Hematopoietic multipotent progenitor cell treated with erythropoietin and hydrocortisone succinate and interleukin-3 and kit ligand, for 15 days (in vitro differentiated cells): ENCODE measurements around the gene FARP1.

Experiments
- DNase-seq: peaks from one replicate; pipeline ENCODE4 v3.0.0-alpha.2; 2015; ENCODE audit warnings: low spot score

FARP1 gene

DNA sequence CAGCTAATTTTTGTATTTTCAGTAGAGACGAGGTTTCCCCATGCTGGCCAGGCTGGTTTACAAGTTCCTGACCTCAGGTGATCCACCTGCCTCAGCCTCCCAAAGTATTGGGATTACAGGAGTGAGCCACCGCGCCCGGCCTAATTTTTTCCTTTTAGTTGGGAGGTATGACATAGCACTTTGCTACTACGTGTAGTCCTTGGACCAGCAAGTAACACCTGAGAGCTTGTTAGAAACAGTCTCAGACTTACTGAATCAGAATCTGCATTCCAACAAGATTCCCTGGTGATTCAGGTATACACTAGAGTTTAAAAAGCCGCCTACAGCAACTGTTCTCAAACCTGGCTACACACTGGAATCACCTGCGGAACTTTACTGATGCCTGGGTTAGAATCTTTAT lies 1.8 kb upstream of the FARP1 start:
- no peak for DNase-seq

DNA sequence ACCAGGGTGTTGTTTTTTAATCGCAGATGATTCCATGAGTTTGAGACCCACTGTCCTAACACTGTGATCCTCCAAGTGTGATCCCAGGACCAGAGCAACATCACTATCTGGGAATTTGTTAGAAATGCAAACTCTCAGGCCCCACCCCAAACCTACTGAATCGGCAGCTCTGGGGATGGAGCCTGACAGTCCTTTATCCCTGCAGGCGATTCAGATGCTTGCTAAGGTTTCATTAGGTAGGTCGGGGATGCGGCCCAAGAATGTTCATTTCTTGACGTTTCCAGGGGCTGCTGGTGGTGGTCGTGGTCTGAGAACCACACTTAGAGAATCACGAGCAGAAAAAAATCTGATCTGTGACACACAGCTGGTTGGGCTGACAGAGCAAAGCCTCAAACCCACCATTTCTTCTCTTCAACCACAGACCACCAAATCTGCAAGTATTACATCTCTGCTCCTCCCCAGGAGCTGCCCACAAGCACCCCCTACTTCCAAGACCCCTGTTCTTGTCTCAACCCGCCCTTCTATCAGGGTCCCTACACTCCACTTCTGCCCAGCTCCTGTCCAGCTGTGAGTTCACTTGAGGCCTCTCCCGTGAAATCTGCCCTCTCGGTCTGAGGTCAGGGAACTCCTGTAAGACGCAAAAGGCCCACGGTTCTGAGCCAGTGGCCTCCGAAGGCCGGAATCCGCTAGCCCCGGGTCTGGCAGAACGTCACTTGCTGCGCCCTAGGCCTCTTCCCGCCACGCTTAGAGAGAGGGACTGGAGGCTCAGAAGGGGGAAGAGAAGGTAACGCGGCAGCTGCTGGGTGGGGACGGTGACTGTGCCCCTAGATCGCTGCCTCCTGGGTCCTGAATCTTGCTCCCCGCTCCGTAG lies 1.1 kb upstream of the FARP1 start:
- DNase-seq: no peak

DNA sequence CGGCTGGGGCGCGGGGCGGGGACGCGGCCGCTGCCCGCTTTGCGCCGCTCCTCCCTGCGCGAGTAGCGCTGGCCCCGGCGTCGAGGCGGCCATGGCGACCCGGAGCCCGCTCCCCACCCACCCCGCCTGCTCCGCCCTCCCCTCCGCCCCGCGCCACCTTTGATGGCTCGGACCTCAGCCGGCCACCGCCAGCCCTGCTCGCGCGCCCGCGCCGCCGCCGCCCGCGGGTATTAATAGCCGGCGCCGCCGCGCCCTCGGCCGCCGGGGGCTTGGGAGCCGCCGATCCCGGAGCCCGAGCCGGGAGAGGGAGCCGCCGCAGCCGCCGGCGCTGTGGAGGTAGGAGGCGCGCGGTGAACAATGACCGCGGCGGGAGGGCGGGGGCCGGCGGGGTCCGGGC lies 261 bp downstream of the FARP1 start:
- DNase-seq: no peak

- DNase-seq: no peak
These were observed 720 bp downstream of the FARP1 start for GRCh38 chr13:98143601-98144026.

GRCh38 chr13:98144027-98144741 lies 1.3 kb downstream of the FARP1 start:
- DNase-seq: no peak

DNA sequence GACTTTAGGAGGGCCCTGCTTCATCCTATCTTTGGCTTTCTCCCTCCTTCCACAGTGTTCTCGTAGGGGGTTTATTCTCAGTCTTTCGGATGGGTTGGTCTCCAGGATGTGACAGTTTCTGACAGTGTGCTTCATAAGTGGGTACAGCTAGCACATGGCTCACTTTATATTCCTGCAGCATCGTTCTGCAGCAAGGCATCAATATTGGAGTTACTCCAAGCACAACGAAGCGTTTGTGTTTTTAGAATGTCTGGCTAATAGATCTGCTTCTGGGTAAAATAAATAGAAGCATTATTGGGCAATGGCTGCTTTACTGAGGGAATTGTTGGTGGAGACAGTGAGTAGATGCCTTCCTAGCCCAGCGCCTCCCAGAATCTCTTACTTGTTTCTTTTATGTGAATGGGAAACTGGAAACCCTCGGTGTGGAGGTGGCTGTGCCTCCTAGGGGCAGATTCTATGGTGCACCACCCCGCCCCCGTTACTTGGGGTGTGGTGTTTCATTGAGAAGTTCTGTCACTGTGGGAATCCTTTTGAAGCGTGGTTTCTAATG lies 2.0 kb downstream of the FARP1 start:
- DNase-seq: no peak

- no peak for DNase-seq
These were observed 4.6 kb downstream of the FARP1 start for GRCh38 chr13:98147521-98147920.

- no peak for DNase-seq
These were observed 8.1 kb downstream of the FARP1 start for GRCh38 chr13:98150832-98151479.

DNA sequence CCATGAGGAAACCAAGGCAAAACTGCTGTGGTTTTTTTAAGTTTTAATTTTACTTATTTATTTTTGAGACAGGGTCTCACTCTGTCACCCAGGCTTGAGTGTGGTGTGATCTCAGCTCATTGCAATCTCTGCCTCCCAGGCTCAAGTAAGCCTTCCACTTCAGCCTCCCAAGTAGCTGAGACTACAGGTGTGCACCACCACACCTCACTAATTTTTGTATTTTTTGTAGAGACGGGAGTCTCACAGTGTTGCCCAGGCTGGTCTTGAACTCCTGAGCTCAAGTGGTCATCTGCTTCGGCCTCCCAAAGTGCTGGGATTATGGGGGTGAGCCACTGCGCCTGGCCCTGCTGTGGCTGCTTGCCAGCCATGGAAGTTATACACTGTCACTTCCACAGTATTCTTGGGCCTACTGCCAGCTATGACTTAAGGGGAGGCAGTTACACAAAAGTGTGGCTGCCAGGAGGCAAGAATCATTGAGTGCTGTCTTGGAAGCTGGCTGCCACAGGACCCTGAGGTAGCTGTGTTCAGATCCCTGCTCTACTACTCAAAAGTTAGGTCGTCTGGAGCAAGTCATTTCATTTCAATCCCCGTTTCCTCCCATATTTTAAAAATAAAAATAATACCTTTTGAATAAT lies 12.7 kb downstream of the FARP1 start:
- DNase-seq: no peak

DNA sequence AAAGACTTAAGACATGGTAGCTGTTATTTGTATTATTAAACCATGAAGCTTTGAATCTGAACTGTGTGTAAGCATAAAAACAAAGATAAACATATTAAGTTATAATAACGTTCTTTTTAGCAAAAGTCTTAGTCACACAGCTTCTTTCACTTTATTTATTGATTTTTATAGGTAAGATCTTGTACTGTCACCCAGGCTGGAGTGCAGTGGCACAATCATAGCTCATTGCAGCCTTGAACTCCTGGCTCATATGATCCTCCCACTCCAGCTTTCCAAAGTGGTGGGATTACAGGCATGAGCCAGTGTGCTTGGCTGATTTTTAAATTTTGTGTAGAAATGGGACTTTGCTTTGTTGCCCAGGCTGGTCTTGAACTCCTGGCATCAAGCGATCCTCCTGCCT lies 13.4 kb downstream of the FARP1 start:
- no peak for DNase-seq

GRCh38 chr13:98157188-98157587 lies 14.3 kb downstream of the FARP1 start:
- no peak for DNase-seq

- no peak for DNase-seq
These were observed 14.7 kb downstream of the FARP1 start for GRCh38 chr13:98157609-98158008.

DNA sequence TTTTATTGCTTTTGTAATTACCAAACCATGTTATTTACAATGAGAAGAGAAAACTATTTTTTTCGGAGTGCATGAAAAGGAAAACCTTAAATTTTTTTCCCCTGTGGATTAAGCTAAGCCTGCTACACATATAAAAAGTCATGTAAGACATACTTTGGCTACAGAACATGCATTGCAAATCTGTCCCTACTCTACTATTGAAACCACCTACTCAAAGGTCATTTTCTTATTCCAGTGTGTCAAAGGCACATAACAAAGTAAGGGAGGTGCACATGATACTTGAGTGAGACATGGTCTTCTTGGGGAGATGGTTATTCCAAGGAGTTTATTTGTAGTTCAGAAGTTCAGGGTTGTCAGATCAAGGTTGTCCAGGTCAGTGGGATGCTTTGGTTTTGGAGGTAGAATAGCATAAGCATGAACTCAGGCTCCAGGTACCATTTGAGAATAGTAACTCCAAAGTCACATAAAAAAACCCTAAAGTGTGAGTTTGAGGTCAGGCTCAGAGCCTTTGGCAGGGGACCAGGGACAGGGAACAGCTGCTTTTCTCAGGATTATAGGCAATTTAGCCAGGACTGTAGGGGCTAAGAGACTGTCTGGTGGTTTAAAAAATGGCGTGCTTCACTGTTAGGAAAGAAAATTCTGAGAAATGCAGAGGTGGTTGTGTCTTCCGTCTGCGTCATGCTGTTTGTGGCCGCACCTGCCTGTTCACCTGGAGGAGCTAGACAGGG lies 15.4 kb downstream of the FARP1 start:
- DNase-seq: no peak

- no peak for DNase-seq
These were observed 20.0 kb downstream of the FARP1 start for GRCh38 chr13:98162935-98163334.

GRCh38 chr13:98169331-98169730 lies 26.4 kb downstream of the FARP1 start:
- DNase-seq: no peak

- no peak for DNase-seq
These were observed 29.2 kb downstream of the FARP1 start for GRCh38 chr13:98171900-98172589.

GRCh38 chr13:98172590-98173422 lies 29.9 kb downstream of the FARP1 start:
- DNase-seq: no peak

DNA sequence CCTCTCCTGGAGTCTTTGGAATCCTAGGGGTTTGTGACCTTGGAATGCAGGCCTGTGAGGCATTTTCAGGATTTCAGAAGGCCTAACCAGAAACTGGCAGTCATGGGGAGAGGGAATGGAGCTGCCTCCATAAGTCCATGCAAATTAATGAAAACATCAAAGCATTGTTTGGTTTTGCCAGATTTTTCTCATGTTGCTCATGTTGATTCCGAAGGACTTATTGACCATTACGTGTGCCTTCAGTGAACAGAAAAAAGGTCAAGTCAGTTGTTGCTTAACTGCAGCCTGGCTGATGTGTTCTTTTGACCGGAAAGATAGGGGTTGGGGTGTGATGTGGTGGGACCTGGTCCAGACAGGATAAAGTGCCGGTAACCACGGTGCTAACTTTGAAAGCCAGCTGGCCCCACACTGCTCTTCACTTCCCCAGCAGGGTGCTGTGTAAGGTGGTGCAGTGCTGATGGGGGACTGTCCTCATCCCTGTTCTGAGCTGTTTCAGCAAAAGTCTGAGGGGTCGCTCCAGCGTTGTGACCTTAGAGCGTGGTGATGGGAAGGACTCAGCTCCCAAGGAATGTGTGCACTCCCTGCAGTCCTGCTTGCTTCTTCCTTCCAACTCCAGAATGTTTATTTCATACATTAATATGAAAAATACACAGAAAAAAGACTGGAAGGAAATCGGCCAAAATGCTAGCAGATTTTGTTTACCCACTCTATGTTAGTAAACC lies 30.7 kb downstream of the FARP1 start:
- no peak for DNase-seq

GRCh38 chr13:98174307-98174706 lies 31.4 kb downstream of the FARP1 start:
- DNase-seq: no peak
